Activated naive CD4-positive, alpha-beta T cell treated with anti-CD3 and anti-CD28 coated beads, Interleukin-2, amount 50 U/mL, for 16 hours (primary cell): Measurements from ENCODE around the gene SLAMF8.

Experiments used
- DNase-seq: peaks from one replicate; pipeline ENCODE4 v3.0.0-alpha.2; 2020

Gene SLAMF8

GRCh38 chr1:159826441-159827101, at the start of gene SLAMF8:
Gene SLAMF8 (plus strand): TSS chr1:159826873. CDS start chr1:159826899, 26 bp downstream.
- DNase-seq, result no peak

GRCh38 chr1:159778266-159778665, 48.4 kb upstream of the SLAMF8 start:
- no peak for DNase-seq

- DNase-seq, result no peak
Observed at GRCh38 chr1:159779403-159779851, 47.2 kb upstream of the SLAMF8 start.

GRCh38 chr1:159780583-159781582, 45.8 kb upstream of the SLAMF8 start, which contains the start of gene DUSP23:
Gene DUSP23 (plus strand): TSS chr1:159780962. CDS start chr1:159781101, 139 bp downstream.
- DNase-seq, result peak; percentile 96

- no peak for DNase-seq
Observed at GRCh38 chr1:159781992-159782391, 44.7 kb upstream of the SLAMF8 start.

GRCh38 chr1:159783724-159784123, 42.9 kb upstream of the SLAMF8 start:
- no peak for DNase-seq

GRCh38 chr1:159786465-159786864, 40.2 kb upstream of the SLAMF8 start:
- DNase-seq, result no peak

GRCh38 chr1:159786966-159787365, 39.7 kb upstream of the SLAMF8 start:
- DNase-seq, result no peak

GRCh38 chr1:159790237-159790917, 36.3 kb upstream of the SLAMF8 start:
- DNase-seq, result no peak

- DNase-seq, result no peak
Observed at GRCh38 chr1:159791031-159791430, 35.6 kb upstream of the SLAMF8 start.

GRCh38 chr1:159791461-159791860, 35.2 kb upstream of the SLAMF8 start:
- no peak for DNase-seq

- DNase-seq, result no peak
Observed at GRCh38 chr1:159795534-159795933, 31.1 kb upstream of the SLAMF8 start.

- peak; percentile 32 for DNase-seq
Observed at GRCh38 chr1:159798893-159799292, 27.8 kb upstream of the SLAMF8 start.

GRCh38 chr1:159799446-159799985, 27.2 kb upstream of the SLAMF8 start:
- no peak for DNase-seq

- no peak for DNase-seq
Observed at GRCh38 chr1:159800177-159800930, 26.3 kb upstream of the SLAMF8 start.

- DNase-seq, result no peak
Observed at GRCh38 chr1:159802111-159802510, 24.6 kb upstream of the SLAMF8 start, which contains the start of gene FCRL6. Gene FCRL6 (plus strand): TSS chr1:159802360. CDS start chr1:159802425, 65 bp downstream.

- no peak for DNase-seq
Observed at GRCh38 chr1:159803956-159804689, 22.6 kb upstream of the SLAMF8 start.

GRCh38 chr1:159804924-159805323, 21.7 kb upstream of the SLAMF8 start:
- no peak for DNase-seq

- no peak for DNase-seq
Observed at GRCh38 chr1:159815926-159816325, 10.7 kb upstream of the SLAMF8 start.

GRCh38 chr1:159817276-159818041, 9.2 kb upstream of the SLAMF8 start:
- no peak for DNase-seq
